H1 (cell line): ENCODE results near the gene CHD1. TPM values are rescaled to one million over a fixed set of nuclear protein-coding genes. Genes with fewer than 3 reads are reported as not detected.

Experiments used
- CTCF ChIA-PET: fragments of 300-600 bp; sonication (Branson Sonifier 250); formaldehyde crosslinking; loops from one replicate; lab custom pipeline; 2021; ENCODE audit not compliant: partially characterized antibody; lab: Charles Lee
- POLR2A ChIA-PET: fragments of 300-600 bp; sonication (Branson Sonifier 250); formaldehyde crosslinking; loops from one replicate; lab custom pipeline; 2021; ENCODE audit warnings: inconsistent platforms; ENCODE audit not compliant: partially characterized antibody; lab: Charles Lee
- DNase-seq, 2 experiments: peaks; one replicate each; pipeline versions ENCODE4 v3.0.0 to v3.0.0-alpha.2; 2010 to 2022; ENCODE audit warnings: low spot score in 2 of 2, low read depth in 1 of 2, mixed read lengths in 1 of 2
- FAIRE-seq: peaks from 2 replicates; lab custom pipeline; 2011; peaks lifted over from hg19 to GRCh38; lab: Jason Lieb, UNC
- H2AFZ ChIP-seq: 2 replicates; pipeline ENCODE4 v1.8.1; 2012; ENCODE audit warnings: low read length, inconsistent platforms
- H2AK5ac ChIP-seq: 2 replicates; pipeline ENCODE4 v1.6.1; 2013; ENCODE audit warnings: low read depth, low read length
- H2BK120ac ChIP-seq: replicated peaks from 2 replicates; pipeline ENCODE3; 2013; ENCODE audit warnings: low read depth, low read length, inconsistent platforms
- H2BK12ac ChIP-seq: 2 replicates; pipeline ENCODE4 v1.6.1; 2013; ENCODE audit warnings: low read depth, low read length
- H2BK15ac ChIP-seq: 2 replicates; pipeline ENCODE4 v1.6.1; 2013; ENCODE audit warnings: low read length
- H2BK20ac ChIP-seq: 2 replicates; pipeline ENCODE4 v1.6.1; 2013; ENCODE audit warnings: low read length
- H2BK5ac ChIP-seq: 2 replicates; pipeline ENCODE4 v1.6.1; 2013; ENCODE audit warnings: low read depth, low read length
- H3K14ac ChIP-seq: 2 replicates; pipeline ENCODE4 v1.6.1; 2013; ENCODE audit warnings: inconsistent platforms; ENCODE audit not compliant: insufficient read length
- H3K18ac ChIP-seq: 2 replicates; pipeline ENCODE4 v1.6.1; 2013; ENCODE audit warnings: low read length; ENCODE audit errors: extremely low read depth
- H3K23ac ChIP-seq: 2 replicates; pipeline ENCODE4 v1.6.1; 2013; ENCODE audit warnings: inconsistent platforms; ENCODE audit not compliant: insufficient read length
- H3K23me2 ChIP-seq: 2 replicates; pipeline ENCODE4 v1.6.1; 2013; ENCODE audit warnings: low read depth, low read length
- H3K27ac ChIP-seq: 2 replicates; pipeline ENCODE4 v1.6.1; 2011; ENCODE audit warnings: low read depth, low read length, inconsistent platforms
- H3K27me3 ChIP-seq, 4 experiments: replicated peaks in 1 of 4; 1 replicate in 1 of 4; 2 replicates in 3 of 4; pipeline versions ENCODE4 v1.6.1 to v1.8.1; 2011 to 2013; ENCODE audit warnings: low read length in 3 of 4, mild to moderate bottlenecking in 3 of 4, inconsistent platforms in 2 of 4, mixed read lengths in 2 of 4, moderate library complexity in 1 of 4; ENCODE audit not compliant: control insufficient read depth in 3 of 4, insufficient read depth in 3 of 4; ENCODE audit errors: extremely low read depth in 1 of 4
- H3K36me3 ChIP-seq, 4 experiments: 2 replicates each; pipeline versions ENCODE4 v1.6.1 to v1.8.1; 2011 to 2013; ENCODE audit warnings: mild to moderate bottlenecking in 4 of 4, low read length in 3 of 4, moderate library complexity in 2 of 4, control low read depth in 1 of 4, inconsistent platforms in 1 of 4; ENCODE audit not compliant: insufficient read depth in 4 of 4, control insufficient read depth in 2 of 4
- H3K4ac ChIP-seq: replicated peaks from 2 replicates; pipeline ENCODE3; 2013; ENCODE audit warnings: low read length, low read depth, mixed read lengths, inconsistent platforms; ENCODE audit not compliant: insufficient read length
- H3K4me1 ChIP-seq, 4 experiments: replicated peaks in 1 of 4; 1 replicate in 1 of 4; 2 replicates in 3 of 4; pipeline versions ENCODE4 v1.6.1 to v1.8.1; 2011 to 2013; ENCODE audit warnings: low read length in 3 of 4, inconsistent platforms in 2 of 4, mixed read lengths in 1 of 4; ENCODE audit not compliant: insufficient read depth in 4 of 4, control insufficient read depth in 3 of 4
- H3K4me2 ChIP-seq, 2 experiments: 2 replicates each; pipeline versions ENCODE4 v1.6.1 to v1.8.1; 2011 to 2013; ENCODE audit warnings: low read depth in 2 of 2, low read length in 2 of 2, control low read depth in 1 of 2, inconsistent platforms in 1 of 2, mild to moderate bottlenecking in 1 of 2; ENCODE audit not compliant: insufficient read depth in 1 of 2
- H3K4me3 ChIP-seq, 4 experiments: fragments of 200-600, 300-600 bp in 1 of 4; sonication (generic), shearing (Covaris generic), sonication (Bioruptor Twin) in 1 of 4; 2 replicates each; pipeline versions ENCODE4 v1.5.1 to v1.8.1; 2011 to 2016; ENCODE audit warnings: low read length in 4 of 4, low read depth in 3 of 4, control low read depth in 2 of 4, inconsistent platforms in 2 of 4, mild to moderate bottlenecking in 2 of 4, mixed read lengths in 1 of 4, moderate library complexity in 1 of 4; ENCODE audit not compliant: insufficient read depth in 2 of 4; ENCODE audit errors: extremely low read depth in 1 of 4
- H3K56ac ChIP-seq: replicated peaks from 2 replicates; pipeline ENCODE3; 2013; ENCODE audit warnings: low read depth, mild to moderate bottlenecking, mixed read lengths, low read length, inconsistent platforms; ENCODE audit not compliant: insufficient read length
- H3K79me1 ChIP-seq: 2 replicates; pipeline ENCODE4 v1.6.1; 2013; ENCODE audit warnings: low read depth, low read length, control low read depth
- H3K79me2 ChIP-seq, 2 experiments: 2 replicates each; pipeline versions ENCODE4 v1.6.1 to v1.8.1; 2012 to 2013; ENCODE audit warnings: low read length in 2 of 2, mild to moderate bottlenecking in 2 of 2, inconsistent platforms in 1 of 2; ENCODE audit not compliant: insufficient read depth in 2 of 2, control insufficient read depth in 1 of 2
- H3K9ac ChIP-seq, 4 experiments: replicated peaks in 1 of 4; 1 replicate in 1 of 4; 2 replicates in 3 of 4; pipeline versions ENCODE4 v1.6.1 to v1.8.1; 2011 to 2013; ENCODE audit warnings: low read depth in 3 of 4, low read length in 3 of 4, control low read depth in 2 of 4, mild to moderate bottlenecking in 2 of 4, moderate library complexity in 2 of 4, inconsistent platforms in 1 of 4; ENCODE audit errors: extremely low read depth in 1 of 4
- H3K9me3 ChIP-seq, 2 experiments: 2 replicates each; pipeline versions ENCODE4 v1.6.1 to v1.8.1; 2012 to 2013; ENCODE audit warnings: mild to moderate bottlenecking in 2 of 2, moderate library complexity in 2 of 2, control low read depth in 1 of 2, inconsistent platforms in 1 of 2, low read depth in 1 of 2, low read length in 1 of 2, mixed read lengths in 1 of 2; ENCODE audit not compliant: insufficient read depth in 2 of 2
- H4K20me1 ChIP-seq, 2 experiments: replicated peaks in 1 of 2; 2 replicates each; pipeline versions ENCODE3 to v1.8.1; 2011 to 2013; ENCODE audit warnings: inconsistent platforms in 2 of 2, low read length in 2 of 2, mild to moderate bottlenecking in 1 of 2; ENCODE audit not compliant: insufficient read depth in 2 of 2, control insufficient read depth in 1 of 2
- H4K5ac ChIP-seq: 2 replicates; pipeline ENCODE4 v1.6.1; 2013; ENCODE audit warnings: low read length, low read depth, mixed read lengths, inconsistent platforms; ENCODE audit not compliant: insufficient read length
- H4K8ac ChIP-seq: 2 replicates; pipeline ENCODE4 v1.8.0; 2013; ENCODE audit warnings: mild to moderate bottlenecking, moderate library complexity, low read length, inconsistent platforms; ENCODE audit not compliant: insufficient read depth; ENCODE audit errors: extremely low read depth
- H4K91ac ChIP-seq: replicated peaks from 2 replicates; pipeline ENCODE3; 2013; ENCODE audit warnings: low read length, mixed read lengths, inconsistent platforms; ENCODE audit not compliant: insufficient read length
- ATF3 ChIP-seq: IDR thresholded peaks from 2 replicates; pipeline ENCODE4 v1.6.1; 2011; ENCODE audit warnings: low read depth, mild to moderate bottlenecking, low read length; ENCODE audit not compliant: insufficient read depth
- BACH1 ChIP-seq: IDR thresholded peaks from 2 replicates; pipeline ENCODE4 v1.6.1; 2012; ENCODE audit warnings: low read length, improper control_type of control experiment
- CHD2 ChIP-seq: IDR thresholded peaks from 2 replicates; pipeline ENCODE4 v1.6.1; 2012; ENCODE audit warnings: low read length, improper control_type of control experiment
- EP300 ChIP-seq, 2 experiments: IDR thresholded peaks; 1 replicate in 1 of 2; 2 replicates in 1 of 2; pipeline ENCODE4 v1.6.1; 2011 to 2012; ENCODE audit warnings: low read depth in 2 of 2, low read length in 2 of 2, mild to moderate bottlenecking in 2 of 2, borderline replicate concordance in 1 of 2, inconsistent platforms in 1 of 2, moderate library complexity in 1 of 2
- JUND ChIP-seq: IDR thresholded peaks from 2 replicates; pipeline ENCODE4 v1.6.1; 2011; ENCODE audit warnings: mild to moderate bottlenecking, improper control_type of control experiment, low read length
- POLR2AphosphoS5 ChIP-seq: IDR thresholded peaks from 2 replicates; pipeline ENCODE4 v1.6.1; 2011; ENCODE audit warnings: low read depth, low read length
- RXRA ChIP-seq: IDR thresholded peaks from 2 replicates; pipeline ENCODE4 v1.6.1; 2011; ENCODE audit warnings: low read depth, mild to moderate bottlenecking, low read length, moderate library complexity; ENCODE audit not compliant: insufficient read depth
- TAF7 ChIP-seq: optimal IDR thresholded peaks from 2 replicates; pipeline ENCODE3; 2011; ENCODE audit warnings: low read depth, mild to moderate bottlenecking, inconsistent platforms, low read length, moderate library complexity, borderline replicate concordance
- TCF12 ChIP-seq: IDR thresholded peaks from 2 replicates; pipeline ENCODE4 v1.6.1; 2011; ENCODE audit warnings: low read depth, mild to moderate bottlenecking, low read length
- TEAD4 ChIP-seq: IDR thresholded peaks from 2 replicates; pipeline ENCODE4 v1.6.1; 2012; ENCODE audit warnings: low read depth, low read length, inconsistent platforms, mixed read lengths
- WGBS, 2 experiments: shearing (Covaris generic) in 1 of 2; methylation state at CpG; one replicate each; pipeline versions ENCODE4 v1.1.6 to v1.1.7; 2013 to 2015; ENCODE audit warnings: low lambda C conversion rate in 2 of 2, mixed read lengths in 2 of 2, inconsistent platforms in 1 of 2, low coverage in 1 of 2, missing lambda C conversion rate in 1 of 2; ENCODE audit not compliant: insufficient replicate concordance in 2 of 2, insufficient coverage in 1 of 2, insufficient read length in 1 of 2; ENCODE audit errors: extremely low coverage in 1 of 2, missing lambda C conversion rate in 1 of 2; 5-methylcytosine and 5-hydroxymethylcytosine counted together
- polyA plus RNA-seq, 7 experiments: library from polyadenylated mRNA; depleted of rRNA in 3 of 7; stranded (reverse) in 5 of 7; unstranded in 2 of 7; fragments of >200 nt in 5 of 7; fragments of 200-250 nt in 2 of 7; gene quantifications; 1 replicate in 5 of 7; 2 replicates in 1 of 7; 4 replicates in 1 of 7; pipeline versions ENCODE4 v1.2.1 to v1.2.3, GENCODE V29; 2011 to 2013; ENCODE audit warnings: missing spikeins in 2 of 7, mixed read lengths in 2 of 7
- total RNA-seq: library from RNA; stranded (reverse); fragmentation: NEBNext Ultra II Directional; extraction: Animal tissue kit (Norgen Biotek cat#: 25700); gene quantifications from 2 replicates; pipeline ENCODE4 v1.2.1, GENCODE V29; 2021

CHD1 gene
- total and polyA plus RNA-seq, 2 of the 8 experiments (the other 6 are each of a cell fraction or from before 2014, with no cell fraction given) = 15.6 to 53.0 TPM

- TF ChIP-seq CHD2 (no peak), BACH1 (no peak), EP300 (IDR thresholded peaks at IDR 0.05; ENCODE audit: borderline replicate concordance in 1 of 2, low read depth in 2 of 2, low read length in 2 of 2) (no peak), POLR2AphosphoS5 (no peak), TCF12 (no peak), ATF3 (no peak), TEAD4 (no peak), TAF7 (no peak), RXRA (no peak), JUND (no peak)
- H4K5ac ChIP-seq = no peak overlapping the region
- H3K9me3 ChIP-seq = no peaks in the 10 kb centered on the region
- no peak overlapping the region for H2BK5ac ChIP-seq
- H3K14ac ChIP-seq = no peak overlapping the region
- H3K4ac ChIP-seq = no peak overlapping the region
- H2BK20ac ChIP-seq = no peak overlapping the region
- H2BK12ac ChIP-seq = no peak overlapping the region
- H2BK15ac ChIP-seq = no peak overlapping the region
- H3K79me2 ChIP-seq = peaks cover 0 to 92% of the 10 kb centered on the region in 2 experiments; a peak in 3 of 4 replicates
- 89% methylated on average over 2 of the region's 2 CpGs; no CpG with 5 or more reads in 1 of the 2 experiments for WGBS, 2 experiments
- no peak overlapping the region for H4K91ac ChIP-seq
- H3K27me3 ChIP-seq = no peaks in the 10 kb centered on the region
- no peak overlapping the region for H3K23ac ChIP-seq
- CTCF ChIA-PET = interaction anchor here (0.9 to 3.4 kb wide), 4 partner anchors 9 to 151 kb away, joined by 3 to 22 read pairs (median 6); no protein-coding TSS in a partner anchor
- H3K56ac ChIP-seq = no peak overlapping the region
- H2AFZ ChIP-seq = no peak overlapping the region
- no peak for DNase-seq
- no peak overlapping the region for H3K27ac ChIP-seq
- no peak overlapping the region for H3K9ac ChIP-seq
- peaks cover 0 to 6% (median 0%) of the 10 kb centered on the region in 4 experiments; a peak in 1 of 7 replicates for H3K4me1 ChIP-seq
- H3K36me3 ChIP-seq = peaks cover 0 to 33% (median 4%) of the 10 kb centered on the region in 4 experiments; a peak in 6 of 8 replicates
- no peak for FAIRE-seq
- no peaks in the 10 kb centered on the region for H3K23me2 ChIP-seq
- no peak overlapping the region for H4K8ac ChIP-seq
- H2BK120ac ChIP-seq = no peak overlapping the region
- H4K20me1 ChIP-seq = peaks cover 3 to 4% of the 10 kb centered on the region in 2 experiments
- no peak overlapping the region for H3K4me3 ChIP-seq
- POLR2A ChIA-PET = interaction anchor here (1.4 kb wide), 1 partner anchor 18 kb away, joined by 4 read pairs; no protein-coding TSS in a partner anchor
- peaks cover 2% of the 10 kb centered on the region; the same call in 1 of the 2 replicates for H3K79me1 ChIP-seq
- H3K18ac ChIP-seq = no peak overlapping the region
- no peak overlapping the region for H3K4me2 ChIP-seq
- H2AK5ac ChIP-seq = no peak overlapping the region
Observed at GRCh38 chr5:98909363-98909762, 19.4 kb downstream of the CHD1 start.
